Putamen (tissue), 1 donor: Measurements from ENCODE around the gene TOX3.

Experiments
- DNase-seq: peaks from one replicate; pipeline ENCODE4 v3.0.0-alpha.2; 2016; ENCODE audit warnings: low spot score

TOX3 gene

DNA sequence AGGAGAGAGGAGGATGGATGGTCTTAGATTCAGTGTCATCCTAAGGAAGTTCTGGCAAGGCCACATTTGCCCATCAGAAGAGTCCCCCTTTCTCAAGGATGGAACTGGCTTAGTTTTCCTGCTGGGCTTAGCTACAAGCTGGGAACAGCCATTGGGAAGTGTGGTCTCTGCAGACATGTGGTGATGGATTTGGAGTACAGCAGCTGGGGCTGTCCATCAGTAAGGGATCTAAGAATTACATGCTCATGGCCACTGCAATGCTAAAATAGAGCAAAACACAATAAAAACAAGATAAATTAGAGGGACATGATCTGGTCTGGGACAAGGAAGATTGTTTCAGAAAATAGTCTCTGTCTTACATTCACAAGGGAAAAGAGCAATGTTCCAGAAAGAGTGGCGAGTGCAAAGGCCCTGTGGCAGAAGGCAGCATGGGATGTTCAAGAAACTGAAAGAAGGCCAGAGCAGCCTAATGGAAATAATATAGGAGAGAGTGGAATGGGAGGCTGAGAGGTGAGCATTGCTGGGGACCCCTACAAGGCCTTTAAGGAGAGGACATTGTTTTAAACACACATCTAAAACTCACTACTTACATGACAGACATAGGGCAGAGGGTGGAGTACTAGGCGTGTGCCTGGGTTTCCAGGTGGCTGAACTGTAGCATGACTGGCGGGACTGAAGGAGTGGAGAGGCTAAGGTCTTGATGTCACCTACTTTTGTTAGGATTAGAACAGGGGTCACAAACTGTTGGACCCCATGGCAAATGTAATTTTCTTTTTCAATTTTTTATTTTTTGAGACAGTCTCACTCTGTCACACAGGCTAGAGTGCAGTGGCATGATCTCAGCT is 17.0 kb upstream of the TOX3 start:
- no peak for DNase-seq

DNA sequence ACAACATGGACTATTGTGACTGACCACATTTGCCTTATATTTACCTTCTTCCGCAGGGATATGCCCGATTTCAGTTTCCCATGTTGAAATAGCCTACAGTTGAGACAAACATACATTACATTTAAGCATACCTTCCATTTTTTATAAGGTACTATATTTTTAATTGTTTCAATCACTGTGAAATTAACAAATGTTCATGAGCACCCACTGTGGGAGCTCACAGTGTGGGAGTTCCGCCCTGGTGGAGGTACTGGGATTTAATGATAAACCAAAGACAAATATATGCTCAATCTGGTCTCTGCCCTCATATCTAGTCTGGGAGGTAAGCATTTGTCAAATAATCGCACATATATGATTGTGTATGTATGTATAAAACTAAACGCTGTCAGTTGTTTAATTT is 15.8 kb upstream of the TOX3 start:
- no peak for DNase-seq

DNA sequence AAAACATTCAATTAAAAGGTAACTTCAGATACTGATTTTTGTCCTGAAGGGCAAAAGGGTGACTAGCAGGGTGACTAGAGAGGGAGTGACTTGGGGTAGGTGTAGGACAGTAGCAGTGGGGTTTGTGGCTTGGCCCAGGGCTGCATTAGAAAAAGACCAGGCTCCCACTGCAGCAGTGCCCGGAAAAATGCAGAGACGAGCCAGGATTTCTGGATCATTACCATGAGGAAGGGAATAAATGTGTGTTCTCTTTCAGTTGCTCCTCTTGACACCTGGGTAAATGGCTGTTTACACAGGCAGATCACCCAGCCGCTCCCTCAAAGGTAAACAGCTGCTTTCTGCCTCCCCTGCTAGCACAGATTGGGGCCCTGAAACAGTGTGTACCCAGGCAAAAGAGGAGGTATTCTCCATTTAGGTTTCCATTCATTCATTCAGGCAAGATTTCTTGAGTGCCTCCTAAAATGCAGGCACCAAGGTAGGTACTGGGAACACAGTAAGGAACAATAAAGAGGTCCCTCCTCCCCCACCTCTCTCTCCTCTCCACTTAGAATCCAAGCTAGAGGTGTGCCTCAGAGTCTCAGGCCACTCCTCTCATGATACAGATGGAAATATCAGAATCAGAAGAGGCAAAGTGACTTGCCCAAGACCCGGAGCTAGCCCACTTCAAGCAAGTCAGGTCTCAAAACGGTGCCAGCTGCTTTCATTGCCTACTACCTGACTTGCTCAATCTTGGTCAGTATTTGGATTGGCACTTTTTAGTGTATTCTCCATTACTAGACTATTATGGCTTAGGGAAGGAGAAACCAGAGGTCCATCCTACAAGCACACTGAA is 15.2 kb upstream of the TOX3 start:
- DNase-seq: no peak

DNA sequence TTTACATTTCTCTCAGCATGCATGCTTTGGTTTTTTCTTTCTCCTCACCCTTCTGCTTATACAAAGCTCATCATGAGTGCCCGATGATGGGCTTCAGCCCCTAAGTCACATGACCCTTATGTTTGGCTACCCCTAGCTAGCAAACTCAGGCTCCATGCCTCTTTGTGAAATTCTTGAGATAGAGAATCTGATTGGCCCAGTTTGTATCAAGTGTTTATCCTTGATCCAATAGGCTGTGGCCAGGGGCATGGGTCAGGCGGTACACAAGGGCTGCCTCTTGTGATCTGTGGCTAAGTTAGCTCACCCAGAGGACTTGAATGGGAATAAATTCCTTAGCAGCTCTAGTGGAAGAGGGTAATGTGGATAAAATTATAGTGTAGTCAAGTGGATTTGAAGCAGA is 11.5 kb upstream of the TOX3 start:
- DNase-seq: no peak

DNA sequence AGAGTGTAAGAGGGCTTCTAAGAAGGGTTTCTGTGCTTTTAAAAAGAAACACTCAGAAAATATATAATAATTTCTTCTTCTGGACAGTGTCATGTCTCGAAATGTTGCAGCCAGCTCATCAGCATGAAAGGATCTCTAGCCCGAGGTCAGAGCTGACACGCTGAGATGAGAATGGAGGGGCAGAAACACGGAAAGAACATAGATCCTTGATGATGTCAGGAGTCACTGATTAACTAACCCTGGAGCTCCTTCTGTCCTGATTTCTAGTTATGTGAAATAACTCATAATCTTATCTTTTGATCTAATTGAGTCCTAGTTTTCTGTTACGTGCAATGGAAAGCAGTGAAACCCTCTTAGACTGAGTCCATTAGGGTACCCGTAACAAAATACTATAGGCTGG is 10.3 kb upstream of the TOX3 start:
- no peak for DNase-seq

DNA sequence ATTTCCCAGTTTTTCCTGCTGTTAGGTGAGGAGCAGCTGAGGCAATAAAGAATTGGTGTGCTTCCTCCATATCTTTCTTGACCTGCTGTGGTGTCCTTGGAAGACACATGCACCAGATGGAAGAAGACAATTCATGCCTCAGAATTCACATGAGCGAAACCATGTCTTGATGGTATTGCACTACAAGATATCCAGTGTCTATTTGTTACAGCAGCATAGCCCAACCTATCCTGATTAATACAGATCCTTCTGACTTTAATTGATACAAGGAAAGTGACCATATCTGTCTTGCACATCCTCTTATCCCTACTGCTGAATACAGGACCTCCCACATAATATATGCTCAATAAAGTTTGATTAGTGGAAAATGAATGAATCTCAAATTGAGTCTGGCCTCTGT is 9.1 kb upstream of the TOX3 start:
- DNase-seq: no peak

DNA sequence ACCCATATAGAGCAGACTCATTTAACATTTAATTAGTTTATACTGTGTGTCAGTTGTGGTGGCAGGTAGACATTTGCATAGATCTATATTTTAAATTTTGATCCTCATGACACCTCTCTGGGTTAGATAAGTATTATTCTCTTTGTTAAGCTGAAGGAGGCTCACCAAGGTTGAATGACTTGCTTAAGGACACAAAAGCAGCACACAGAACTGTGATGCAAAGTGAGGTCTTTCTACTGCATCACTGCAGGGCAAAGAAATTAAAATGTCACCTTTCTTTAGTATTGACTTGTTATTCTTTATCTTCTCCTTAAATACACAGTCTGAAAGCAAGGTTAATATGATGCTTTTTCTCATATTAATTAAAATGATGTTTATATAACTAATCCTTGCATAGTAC is 8.6 kb upstream of the TOX3 start:
- DNase-seq: no peak

DNA sequence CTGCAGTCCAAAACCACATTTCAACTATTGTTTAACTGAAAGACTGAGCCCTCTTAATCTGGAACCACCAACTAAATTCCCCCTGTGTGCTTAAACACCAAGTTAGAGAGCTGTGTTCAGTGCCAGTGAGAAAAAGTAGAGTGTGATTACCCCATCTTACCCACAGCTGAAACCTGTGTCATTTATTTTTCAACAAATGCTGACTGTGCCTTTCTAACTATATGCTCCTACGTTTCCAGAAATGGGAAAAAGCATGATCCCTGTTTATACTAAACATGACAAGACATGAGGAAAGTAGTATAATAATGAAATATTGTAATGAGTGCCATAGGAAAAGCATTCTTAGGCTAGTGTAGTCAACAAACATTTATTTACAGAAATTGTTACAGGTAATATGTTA is 7.4 kb upstream of the TOX3 start:
- no peak for DNase-seq

DNA sequence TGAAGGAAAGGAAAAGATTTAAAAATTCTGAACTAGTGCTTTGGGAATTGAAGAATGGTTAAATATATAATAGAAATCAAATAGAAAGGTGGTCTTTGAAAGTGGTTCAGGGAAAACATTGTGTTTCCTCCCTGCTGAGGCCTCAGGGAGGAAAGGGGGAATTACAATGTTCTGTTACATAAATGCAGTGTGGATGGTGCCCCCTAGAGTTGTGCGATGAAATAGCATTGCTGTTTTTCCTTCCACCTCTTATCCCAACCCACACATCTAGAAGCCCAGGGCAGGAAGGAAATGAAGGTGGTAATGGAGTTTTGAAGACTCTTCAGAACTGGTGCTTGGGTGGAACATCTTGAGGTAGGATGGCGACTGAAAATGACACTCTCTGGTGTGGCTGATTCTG is 6.4 kb upstream of the TOX3 start:
- no peak for DNase-seq

DNA sequence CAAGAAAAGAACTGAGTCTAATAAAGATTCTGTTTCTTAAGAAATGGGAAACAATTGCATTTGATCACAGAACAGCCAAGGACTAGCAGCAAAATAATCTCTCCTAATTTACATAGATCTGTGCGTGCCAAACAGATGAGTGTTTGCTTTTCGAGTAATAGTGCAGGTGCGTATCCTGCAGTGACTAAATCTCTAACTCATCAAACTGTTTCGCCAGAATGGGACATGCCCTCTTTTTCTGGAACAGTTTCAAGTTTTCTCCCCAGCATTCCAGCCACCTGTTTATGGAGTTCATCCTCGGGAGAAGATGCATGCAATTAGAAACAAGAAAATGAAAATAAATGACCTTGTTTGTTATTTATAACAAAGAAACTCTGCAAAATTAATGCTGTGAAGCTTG is 5.7 kb upstream of the TOX3 start:
- DNase-seq: no peak

DNA sequence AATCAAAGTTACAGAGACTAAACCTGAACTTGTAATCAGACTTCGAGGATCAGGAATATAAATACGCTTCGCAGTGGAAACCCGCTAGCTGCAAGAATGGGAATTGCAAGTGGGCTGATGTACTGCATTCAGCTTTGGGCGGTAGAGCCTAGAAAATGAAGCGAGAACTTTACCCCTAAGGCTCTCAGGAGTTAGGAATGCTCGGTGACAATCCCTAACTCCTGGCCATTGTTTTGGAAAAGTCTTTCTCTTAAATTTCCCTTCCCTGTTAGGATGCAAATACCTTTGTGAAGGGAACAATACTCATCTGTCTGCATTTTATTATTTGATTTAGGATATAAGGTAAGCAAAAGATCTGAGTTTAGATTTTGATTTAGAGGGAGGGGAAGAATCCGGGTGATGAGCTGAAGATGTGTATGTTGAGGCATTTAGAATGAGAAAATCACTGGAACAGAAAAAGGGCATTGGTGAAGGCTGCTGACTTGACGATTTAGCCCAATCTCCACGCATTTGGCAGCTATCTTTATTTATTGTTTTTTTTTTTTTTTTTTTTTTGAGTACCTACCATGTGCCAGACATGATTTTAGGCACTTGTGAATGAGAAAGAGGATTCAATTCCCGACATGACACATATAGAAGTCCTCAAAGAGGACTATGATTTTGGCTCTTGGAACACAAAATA is 2.2 kb upstream of the TOX3 start:
- DNase-seq: no peak

DNA sequence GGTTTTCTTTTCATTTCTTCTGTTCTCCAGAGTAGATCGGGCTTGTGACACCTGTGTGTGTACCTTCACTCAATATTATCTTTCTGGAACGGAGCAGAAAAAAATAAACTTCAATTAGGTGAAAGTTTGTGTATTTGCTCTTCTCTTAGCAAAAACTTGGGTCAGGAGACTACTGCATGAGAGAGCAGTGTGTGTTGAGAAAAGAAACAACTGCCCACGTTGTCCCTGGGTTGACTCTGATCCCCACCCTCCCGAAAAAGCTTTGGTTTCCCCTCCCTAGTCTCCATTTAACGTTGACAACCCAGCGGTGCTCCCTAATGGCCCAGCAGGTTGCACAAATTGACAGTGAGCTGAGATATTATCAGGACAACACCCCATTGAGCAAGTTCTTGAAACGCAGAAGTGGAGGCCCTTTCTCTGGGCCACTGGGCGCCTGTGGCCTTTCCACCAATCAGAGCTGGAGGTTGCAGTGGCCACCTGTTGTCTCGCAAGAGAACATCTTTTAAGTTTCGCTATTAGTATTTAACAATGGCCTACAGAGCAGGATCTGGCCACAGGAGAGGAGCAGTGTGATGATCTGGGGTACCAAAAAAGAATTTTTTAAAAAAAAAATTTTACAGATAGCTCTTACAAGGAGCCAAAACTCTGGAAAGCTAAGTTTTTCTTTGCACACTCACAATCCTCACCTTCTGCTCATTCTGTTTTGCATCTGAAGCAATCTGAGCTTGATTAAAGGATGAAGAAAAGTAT is 1.5 kb upstream of the TOX3 start:
- DNase-seq: no peak

DNA sequence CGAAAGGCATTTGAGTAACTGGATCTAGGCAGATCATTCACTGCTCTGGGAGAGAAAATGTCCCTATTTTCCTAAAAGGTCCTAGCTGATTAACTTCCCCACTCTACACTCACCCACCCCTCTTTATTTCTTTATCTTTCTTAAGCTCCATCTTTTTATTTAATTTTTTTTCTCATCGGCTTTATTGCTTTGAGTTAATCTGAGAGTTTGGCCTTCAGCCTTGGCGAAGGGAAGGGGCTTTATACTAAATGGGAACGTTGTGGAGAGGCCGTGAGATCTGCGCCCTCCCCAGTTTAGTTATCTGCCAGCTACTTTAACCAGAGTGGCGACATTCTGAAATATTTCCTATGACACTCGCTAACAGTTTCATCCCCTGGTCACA is 882 bp upstream of the TOX3 start:
- no peak for DNase-seq

DNA sequence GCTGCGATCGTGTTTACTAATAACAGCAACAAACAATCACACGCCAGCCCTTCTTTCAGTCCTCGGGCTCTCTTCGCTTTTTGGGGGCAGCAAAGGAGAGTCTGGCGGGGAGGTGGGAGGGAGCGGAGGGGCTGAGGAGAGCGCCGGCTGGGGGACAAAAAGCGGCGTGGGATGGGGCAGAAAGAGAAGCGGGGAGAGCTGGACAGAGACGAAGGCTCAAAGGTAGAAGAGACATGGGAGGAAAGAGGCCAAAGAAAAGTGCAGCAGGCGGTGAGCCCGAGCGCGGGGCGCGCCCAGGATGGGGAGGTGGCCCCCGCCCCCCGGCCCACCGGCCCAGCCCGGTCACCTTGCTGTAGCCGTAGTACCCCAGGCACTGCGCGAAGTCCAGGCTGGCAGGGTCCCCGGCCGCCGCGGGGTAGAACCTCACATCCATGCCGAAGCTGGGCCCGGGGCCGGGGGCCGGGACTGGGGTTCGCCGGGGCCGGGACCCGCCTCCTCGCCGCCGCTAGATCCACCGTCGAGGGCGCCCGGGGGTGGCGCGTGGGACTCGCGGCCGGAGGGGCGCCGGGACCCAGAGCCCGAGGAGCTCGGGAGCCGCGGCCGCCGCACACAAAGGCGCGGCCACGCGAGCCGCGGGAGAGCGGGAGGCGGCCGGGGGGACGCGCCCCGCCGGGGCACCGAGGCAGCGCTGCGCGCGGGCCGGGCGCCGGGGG is 496 bp downstream of the TOX3 start:
- DNase-seq: no peak

DNA sequence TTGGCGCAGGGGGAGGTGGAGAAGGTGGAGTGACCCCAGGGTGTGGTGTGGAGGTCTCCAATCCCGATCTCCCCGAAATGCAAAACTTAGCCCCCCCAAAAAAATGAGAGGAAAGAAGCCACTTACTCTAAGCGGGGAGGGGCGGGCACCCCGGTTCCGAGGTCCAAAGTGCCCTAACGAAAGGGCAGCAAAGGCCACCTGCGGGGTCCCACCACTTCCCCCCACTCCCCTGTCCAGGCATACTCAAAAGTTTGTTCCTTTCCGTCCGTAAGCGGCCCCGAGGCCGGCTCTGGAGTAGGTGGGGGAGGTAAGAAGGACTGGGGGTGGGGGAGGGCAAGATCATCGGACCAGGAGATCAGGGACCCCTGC is 1.1 kb downstream of the TOX3 start:
- no peak for DNase-seq

DNA sequence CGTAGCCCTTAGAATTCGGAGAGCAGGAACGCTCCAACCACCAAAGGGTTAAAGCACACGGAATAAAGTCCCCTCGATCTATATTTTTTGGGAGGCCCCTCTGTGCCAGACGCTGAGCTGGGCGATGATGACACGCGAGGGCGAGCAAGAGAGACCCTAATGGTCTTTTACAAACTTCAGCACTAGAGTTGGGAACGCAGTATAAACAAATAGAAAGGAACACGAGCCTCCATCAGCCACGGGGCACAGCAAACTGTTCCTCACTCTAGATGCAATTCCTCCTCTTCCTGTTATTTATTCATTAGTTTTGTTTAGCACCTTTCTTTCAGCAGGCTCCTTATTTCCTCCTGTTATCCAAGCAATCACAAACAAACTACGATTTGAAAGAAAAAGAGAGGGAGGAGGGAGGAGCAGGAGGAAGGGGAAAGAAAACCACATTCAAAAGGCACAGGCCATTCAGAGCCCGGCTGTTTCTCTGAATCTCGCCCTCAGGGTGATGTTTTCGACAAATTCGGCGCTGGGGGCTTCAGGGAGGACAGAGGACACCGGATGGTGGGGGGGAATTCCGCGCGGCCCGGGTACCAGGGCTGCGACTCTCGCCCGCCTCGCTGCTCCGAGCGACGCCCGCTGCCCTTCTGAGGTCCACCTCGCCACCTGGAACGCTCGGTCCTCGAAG is 1.6 kb downstream of the TOX3 start:
- DNase-seq: no peak

DNA sequence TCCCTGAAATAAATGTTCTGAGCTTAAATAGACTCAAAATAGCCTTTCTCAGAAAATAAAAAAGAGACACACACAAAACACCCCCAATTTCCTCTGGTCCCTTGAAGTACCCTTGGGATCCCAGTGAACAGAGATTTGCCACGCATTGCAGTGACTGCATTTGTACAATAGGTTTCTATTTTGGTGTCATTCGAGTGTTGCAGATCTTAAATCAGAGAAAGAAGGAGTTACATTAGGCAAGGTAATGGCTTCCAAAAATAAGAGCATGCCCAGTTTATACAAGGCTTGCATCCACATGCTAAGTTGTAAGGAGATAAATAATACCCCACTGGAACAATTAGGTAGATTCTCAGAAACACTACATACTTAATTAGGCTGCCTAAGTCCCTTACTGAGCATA is 2.2 kb downstream of the TOX3 start:
- no peak for DNase-seq

DNA sequence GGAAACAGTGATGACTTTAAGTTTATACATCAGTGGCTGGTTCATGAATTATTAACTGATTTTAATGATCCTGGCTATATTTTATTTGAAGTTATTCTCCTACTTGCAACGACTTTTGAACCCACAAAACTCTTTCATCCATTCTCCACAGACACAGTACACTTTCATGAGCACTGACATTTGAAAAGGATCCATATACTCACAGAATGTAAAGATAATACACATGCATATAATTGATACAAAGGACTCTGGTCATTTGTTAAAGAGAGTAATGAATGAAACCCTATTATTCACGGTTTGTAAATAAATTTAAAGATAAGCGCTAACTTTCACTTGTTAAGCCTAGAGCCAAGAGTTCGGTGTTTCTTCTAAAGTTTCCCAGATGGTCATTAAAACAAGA is 3.3 kb downstream of the TOX3 start:
- no peak for DNase-seq

DNA sequence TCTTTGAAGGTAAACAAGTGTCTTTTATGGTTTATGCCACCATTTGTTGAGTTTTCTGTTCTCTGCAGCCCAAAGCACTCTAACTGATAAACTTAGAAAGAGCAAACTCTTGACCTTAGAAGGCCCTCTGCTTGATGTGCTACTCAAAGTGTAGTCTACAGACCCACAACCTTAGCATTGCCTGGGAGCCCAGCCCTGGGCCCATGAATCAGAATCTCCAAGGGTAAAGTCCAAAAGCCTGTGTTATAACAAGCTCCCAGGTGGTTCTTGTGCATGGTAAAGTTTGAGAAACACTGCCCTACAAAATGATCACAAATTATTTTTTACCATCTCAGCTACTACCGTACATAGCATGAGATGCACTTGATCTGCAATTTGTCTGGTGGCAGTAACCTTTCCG is 6.0 kb downstream of the TOX3 start:
- no peak for DNase-seq

DNA sequence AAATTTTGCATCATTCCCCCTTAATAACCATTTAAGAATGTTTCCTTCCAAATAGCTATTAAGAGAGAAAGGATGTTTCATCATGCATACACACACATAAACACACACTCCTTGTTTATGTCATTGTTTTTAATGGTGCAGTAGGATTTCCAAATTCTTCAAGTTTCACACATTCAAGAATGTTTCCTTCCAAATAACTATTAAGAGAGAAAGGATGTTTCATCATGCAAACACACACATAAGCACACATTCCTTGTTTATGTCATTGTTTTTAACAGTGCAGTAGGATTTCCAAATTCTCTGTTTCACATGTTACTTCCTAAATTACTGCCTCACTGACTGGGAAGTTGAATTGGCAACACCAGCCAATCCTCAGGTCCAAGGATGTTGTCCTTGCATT is 7.8 kb downstream of the TOX3 start:
- no peak for DNase-seq

DNA sequence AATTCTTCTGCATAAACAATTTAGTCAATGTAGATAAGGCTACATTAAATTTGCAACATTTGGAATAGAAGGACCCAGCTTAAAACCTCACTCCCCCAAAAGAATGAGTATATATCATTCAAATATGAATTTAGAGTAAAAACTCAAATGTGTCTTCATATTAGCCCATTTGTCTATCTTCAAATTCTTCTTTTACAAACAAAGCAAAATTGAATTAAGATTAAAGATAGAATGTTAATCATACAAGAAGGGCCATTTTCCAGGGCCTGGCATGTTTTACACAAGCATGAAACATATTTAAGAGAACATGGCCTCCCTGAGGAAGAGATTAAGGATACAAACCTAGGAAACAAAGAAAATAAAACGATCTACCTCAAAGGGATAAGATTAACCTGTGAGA is 8.4 kb downstream of the TOX3 start:
- no peak for DNase-seq
